Hepatocyte (in vitro differentiated cells): ENCODE data around the gene MAP7. TPM values are rescaled to one million over a fixed set of nuclear protein-coding genes. Genes with fewer than 3 reads are reported as not detected.

Source experiments
- DNase-seq: peaks from one replicate; pipeline ENCODE4 v3.0.0-alpha.2; 2016; ENCODE audit warnings: low spot score
- H2AFZ ChIP-seq: fragments of 200-600 bp; sonication (generic); 2 replicates; pipeline ENCODE4 v1.6.0; 2016; ENCODE audit warnings: antibody characterized with exemption, mild to moderate bottlenecking
- H3K27ac ChIP-seq: fragments of 200-600 bp; sonication (generic); 2 replicates; pipeline ENCODE4 v1.5.1; 2016; ENCODE audit warnings: mild to moderate bottlenecking
- H3K27me3 ChIP-seq: fragments of 200-600 bp; sonication (generic); 2 replicates; pipeline ENCODE4 v1.6.1; 2016
- H3K36me3 ChIP-seq: fragments of 200-600 bp; sonication (generic); replicated peaks from 2 replicates; pipeline ENCODE4 v1.5.1; 2016; ENCODE audit warnings: low read depth; ENCODE audit not compliant: insufficient read depth
- H3K4me1 ChIP-seq: fragments of 200-600 bp; sonication (generic); 2 replicates; pipeline ENCODE4 v1.5.1; 2016; ENCODE audit warnings: mild to moderate bottlenecking, moderate library complexity; ENCODE audit not compliant: insufficient read depth
- H3K4me2 ChIP-seq: fragments of 200-600 bp; sonication (generic); 2 replicates; pipeline ENCODE4 v1.6.0; 2016
- H3K4me3 ChIP-seq: fragments of 200-600 bp; sonication (generic); 2 replicates; pipeline ENCODE4 v1.5.1; 2016; ENCODE audit warnings: mild to moderate bottlenecking
- H3K79me2 ChIP-seq: fragments of 200-600 bp; sonication (generic); 2 replicates; pipeline ENCODE4 v1.6.0; 2017; ENCODE audit warnings: mild to moderate bottlenecking
- H3K9me2 ChIP-seq: fragments of 200-600 bp; sonication (generic); replicated peaks from 2 replicates; pipeline ENCODE4 v1.6.0; 2017; ENCODE audit warnings: mild to moderate bottlenecking; ENCODE audit not compliant: insufficient read depth
- H3K9me3 ChIP-seq: fragments of 200-600 bp; sonication (generic); 2 replicates; pipeline ENCODE4 v1.5.1; 2016; ENCODE audit warnings: low read depth, mild to moderate bottlenecking
- H4K20me1 ChIP-seq: fragments of 200-600 bp; sonication (generic); 2 replicates; pipeline ENCODE4 v1.6.0; 2016; ENCODE audit warnings: mild to moderate bottlenecking; ENCODE audit not compliant: insufficient read depth, poor library complexity, severe bottlenecking
- EZH2 ChIP-seq: fragments of 200-600 bp; sonication (generic); IDR thresholded peaks from 2 replicates; pipeline ENCODE4 v1.6.1; 2016; ENCODE audit warnings: antibody characterized with exemption, mild to moderate bottlenecking, borderline replicate concordance
- EZH2phosphoT487 ChIP-seq: fragments of 200-600 bp; sonication (generic); IDR thresholded peaks from one replicate; pipeline ENCODE4 v1.6.1; 2018; ENCODE audit warnings: antibody characterized with exemption, mild to moderate bottlenecking, low read depth, moderate library complexity; ENCODE audit not compliant: unreplicated experiment, severe bottlenecking
- WGBS: methylation state at CpG from one replicate; pipeline ENCODE4 v1.1.6; 2016; ENCODE audit warnings: low lambda C conversion rate; ENCODE audit errors: missing lambda C conversion rate; 5-methylcytosine and 5-hydroxymethylcytosine counted together
- polyA plus RNA-seq: library from polyadenylated mRNA; unstranded; fragments of >200 nt; fragmentation: Nextera tagmentation; extraction: Ambion mirVana; gene quantifications from 2 replicates; pipeline ENCODE4 v1.2.1, GENCODE V29; 2016
- total RNA-seq: library from RNA; depleted of rRNA; stranded (reverse); fragments of >200 nt; gene quantifications from 2 replicates; pipeline ENCODE4 v1.2.3, GENCODE V29; 2014
- TF ChIP-seq, protein P1 (sequence below): fragments of 200-600 bp; sonication (generic); IDR thresholded peaks from 2 replicates; pipeline ENCODE4 v1.5.1; 2016; ENCODE audit warnings: antibody characterized with exemption, mild to moderate bottlenecking; ENCODE audit not compliant: poor library complexity

Gene MAP7
- total and polyA plus RNA-seq, 2 experiments from 2014 or later, result 13.4 to 22.9 TPM

DNA sequence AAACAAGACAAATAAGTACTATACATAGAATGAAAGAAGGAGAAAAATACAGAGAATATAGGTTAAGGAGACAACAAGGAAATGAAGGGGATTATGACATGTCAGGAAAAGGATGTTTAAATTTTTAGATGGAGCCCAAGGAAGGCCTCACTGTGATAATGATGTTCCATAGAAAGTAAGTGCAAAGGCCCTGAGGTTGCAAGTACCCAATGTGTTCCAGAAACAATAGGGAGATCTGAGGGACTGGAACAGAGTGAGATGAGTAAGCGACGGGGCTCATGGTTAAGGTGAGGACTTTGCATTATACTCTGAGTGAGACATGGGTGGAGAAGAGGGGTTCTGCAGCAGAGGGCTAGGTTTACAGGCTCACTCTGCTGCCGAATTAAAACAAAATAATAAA is 137.8 kb downstream of the MAP7 start:
- H3K4me3 ChIP-seq, result no peak overlapping the region
- DNase-seq, result no peak
- no peak overlapping the region for H3K27ac ChIP-seq
- H3K27me3 ChIP-seq, result no peaks in the 10 kb centered on the region
- 96% methylated on average over 3 of the region's 3 CpGs for WGBS
- H3K4me1 ChIP-seq, result no peaks in the 10 kb centered on the region
- H2AFZ ChIP-seq, result no peak overlapping the region
- no peak overlapping the region for H3K4me2 ChIP-seq
- TF ChIP-seq, protein P1, sequence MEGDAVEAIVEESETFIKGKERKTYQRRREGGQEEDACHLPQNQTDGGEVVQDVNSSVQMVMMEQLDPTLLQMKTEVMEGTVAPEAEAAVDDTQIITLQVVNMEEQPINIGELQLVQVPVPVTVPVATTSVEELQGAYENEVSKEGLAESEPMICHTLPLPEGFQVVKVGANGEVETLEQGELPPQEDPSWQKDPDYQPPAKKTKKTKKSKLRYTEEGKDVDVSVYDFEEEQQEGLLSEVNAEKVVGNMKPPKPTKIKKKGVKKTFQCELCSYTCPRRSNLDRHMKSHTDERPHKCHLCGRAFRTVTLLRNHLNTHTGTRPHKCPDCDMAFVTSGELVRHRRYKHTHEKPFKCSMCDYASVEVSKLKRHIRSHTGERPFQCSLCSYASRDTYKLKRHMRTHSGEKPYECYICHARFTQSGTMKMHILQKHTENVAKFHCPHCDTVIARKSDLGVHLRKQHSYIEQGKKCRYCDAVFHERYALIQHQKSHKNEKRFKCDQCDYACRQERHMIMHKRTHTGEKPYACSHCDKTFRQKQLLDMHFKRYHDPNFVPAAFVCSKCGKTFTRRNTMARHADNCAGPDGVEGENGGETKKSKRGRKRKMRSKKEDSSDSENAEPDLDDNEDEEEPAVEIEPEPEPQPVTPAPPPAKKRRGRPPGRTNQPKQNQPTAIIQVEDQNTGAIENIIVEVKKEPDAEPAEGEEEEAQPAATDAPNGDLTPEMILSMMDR, result no peak
- TF ChIP-seq EZH2phosphoT487, result no peak
- no peak for TF ChIP-seq EZH2
- H3K9me2 ChIP-seq, result no peaks in the 10 kb centered on the region
- no peaks in the 10 kb centered on the region for H3K79me2 ChIP-seq
- no peaks in the 10 kb centered on the region for H3K36me3 ChIP-seq
- H4K20me1 ChIP-seq, result no peaks in the 10 kb centered on the region
- no peaks in the 10 kb centered on the region for H3K9me3 ChIP-seq

DNA sequence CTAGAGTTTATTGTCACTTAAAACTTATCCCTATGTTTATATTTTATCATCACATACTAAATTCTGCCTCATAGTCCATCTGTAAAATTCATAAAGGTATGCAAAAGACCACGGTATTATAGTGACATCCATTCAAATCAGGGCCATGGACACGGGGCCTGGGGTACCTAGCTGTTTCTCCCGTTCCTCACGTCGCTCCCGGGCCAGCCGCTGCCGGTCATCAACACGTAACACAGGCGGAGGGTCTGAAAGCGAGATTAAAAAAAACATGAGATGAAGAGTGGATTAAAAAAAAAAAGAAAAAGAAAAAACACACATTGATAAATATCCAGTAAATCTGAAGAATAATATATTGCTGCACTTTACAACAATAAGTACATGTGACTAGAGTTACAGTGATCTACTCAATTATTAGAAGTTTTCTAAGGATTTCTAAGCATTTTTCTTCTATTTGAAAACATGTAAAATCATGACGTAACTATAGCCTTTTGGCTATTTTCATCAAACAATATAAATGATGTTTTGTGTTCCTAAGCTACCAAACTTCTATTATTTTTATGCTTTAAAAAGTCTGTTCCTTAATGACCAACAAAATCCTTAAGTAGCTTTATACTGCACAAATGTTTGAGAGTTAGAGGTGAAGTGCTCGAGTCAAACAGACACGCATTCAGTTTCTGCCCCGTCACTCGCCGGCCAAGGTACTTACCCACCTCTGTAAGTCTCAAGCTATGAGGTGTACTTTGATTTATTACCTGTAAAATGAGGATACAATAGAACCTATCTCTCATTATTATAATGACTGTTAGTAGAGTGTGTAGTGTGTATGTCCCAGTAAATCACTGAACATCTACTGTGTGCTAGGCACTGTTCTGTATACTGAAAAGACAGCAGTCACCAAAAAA is 138.5 kb downstream of the MAP7 start:
- Histone ChIP-seq H3K4me1 (no peaks in the 10 kb centered on the region), H3K27ac (no peak overlapping the region), H3K9me3 (no peaks in the 10 kb centered on the region), H3K36me3 (no peaks in the 10 kb centered on the region), H3K79me2 (no peaks in the 10 kb centered on the region), H3K4me2 (no peak overlapping the region), H3K27me3 (no peaks in the 10 kb centered on the region), H3K9me2 (no peaks in the 10 kb centered on the region), H2AFZ (no peak overlapping the region), H4K20me1 (no peaks in the 10 kb centered on the region), H3K4me3 (no peak overlapping the region)
- 88% methylated on average over 17 of the region's 17 CpGs for WGBS
- DNase-seq, result no peak
- TF ChIP-seq EZH2 (no peak), EZH2phosphoT487 (no peak)
- TF ChIP-seq, protein P1, result no peak

DNA sequence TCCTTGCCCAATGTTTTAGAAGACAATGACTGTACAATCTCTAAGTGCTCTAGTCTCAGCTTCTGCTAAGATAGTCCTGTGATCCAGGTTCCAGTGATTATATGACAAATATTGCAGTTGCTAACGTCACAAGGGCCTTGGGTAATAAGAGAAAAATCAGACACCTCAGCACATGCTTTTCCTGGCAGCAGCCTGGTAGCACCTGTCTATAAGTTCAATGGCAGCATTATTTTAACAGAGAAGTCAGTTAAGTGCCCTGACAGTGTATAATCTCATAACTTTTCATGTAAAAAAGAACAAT is 139.2 kb downstream of the MAP7 start:
- H3K4me2 ChIP-seq, result no peak overlapping the region
- no peaks in the 10 kb centered on the region for H4K20me1 ChIP-seq
- no peaks in the 10 kb centered on the region for H3K9me3 ChIP-seq
- no peak for DNase-seq
- no peak overlapping the region for H3K27ac ChIP-seq
- TF ChIP-seq EZH2 (no peak), EZH2phosphoT487 (no peak)
- TF ChIP-seq, protein P1, result no peak
- no peak overlapping the region for H3K4me3 ChIP-seq
- H3K9me2 ChIP-seq, result no peaks in the 10 kb centered on the region
- WGBS, result 50% methylated on average over 1 of the region's 1 CpG
- H3K27me3 ChIP-seq, result no peaks in the 10 kb centered on the region
- H2AFZ ChIP-seq, result no peak overlapping the region
- H3K4me1 ChIP-seq, result no peaks in the 10 kb centered on the region
- H3K36me3 ChIP-seq, result no peaks in the 10 kb centered on the region
- no peaks in the 10 kb centered on the region for H3K79me2 ChIP-seq
